ENCODE measurements around the gene BCR. TPM values are rescaled to one million over a fixed set of nuclear protein-coding genes. Genes with fewer than 3 reads are reported as not detected.
A peak's percentile ranks its signal among the peaks of the same experiment; 100 is the strongest.

Gene BCR
- total and polyA plus RNA-seq, 12 donors: 10.9 to 33.4 (median 25.8) TPM

DNA sequence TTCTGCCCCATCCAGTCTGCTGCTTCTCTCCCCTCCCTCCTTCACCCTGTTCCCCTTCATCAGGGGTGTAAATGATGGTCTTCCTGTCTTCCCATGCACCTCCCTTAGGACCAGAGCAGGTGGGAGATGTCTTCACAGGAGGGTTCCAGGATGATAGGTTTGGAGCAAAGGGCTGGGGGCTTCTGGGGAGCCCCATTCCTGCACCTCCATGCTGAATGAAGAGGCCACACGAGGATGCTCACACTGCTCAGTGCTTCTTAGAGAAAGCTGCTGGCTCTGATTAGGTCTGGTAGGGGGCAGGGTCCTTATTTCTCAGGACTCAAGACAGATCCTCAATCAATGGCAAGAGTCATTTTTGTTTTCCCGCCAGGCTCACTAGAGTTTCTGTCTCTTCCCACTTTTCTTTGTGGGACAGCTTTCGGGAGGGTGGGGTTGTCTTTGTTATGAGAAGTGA lies 41.1 kb downstream of the BCR start:
- Histone ChIP-seq H3K27ac (peak overlapping the region in 4 of 10 donors; percentile 3 to 78 (median 33)), H3K4me3 (no peak overlapping the region), H3K4me1 (peaks cover 51 to 100% (median 90%) of the 10 kb centered on the region in 9 donors), H3K27me3 (no peaks in the 10 kb centered on the region), H3K9me3 (no peaks in the 10 kb centered on the region), H3K36me3 (no peaks in the 10 kb centered on the region)
- ATAC-seq: no peak
- no peak for DNase-seq
- intact Hi-C loops (cut with DNase I): loop anchor here in 3 of 10 donors (5.0 to 10.0 kb wide), 3 partner anchors 39 to 53 kb away; partner anchors contain the start of gene BCR (in 1 of the 3)
- TF ChIP-seq, protein P1, sequence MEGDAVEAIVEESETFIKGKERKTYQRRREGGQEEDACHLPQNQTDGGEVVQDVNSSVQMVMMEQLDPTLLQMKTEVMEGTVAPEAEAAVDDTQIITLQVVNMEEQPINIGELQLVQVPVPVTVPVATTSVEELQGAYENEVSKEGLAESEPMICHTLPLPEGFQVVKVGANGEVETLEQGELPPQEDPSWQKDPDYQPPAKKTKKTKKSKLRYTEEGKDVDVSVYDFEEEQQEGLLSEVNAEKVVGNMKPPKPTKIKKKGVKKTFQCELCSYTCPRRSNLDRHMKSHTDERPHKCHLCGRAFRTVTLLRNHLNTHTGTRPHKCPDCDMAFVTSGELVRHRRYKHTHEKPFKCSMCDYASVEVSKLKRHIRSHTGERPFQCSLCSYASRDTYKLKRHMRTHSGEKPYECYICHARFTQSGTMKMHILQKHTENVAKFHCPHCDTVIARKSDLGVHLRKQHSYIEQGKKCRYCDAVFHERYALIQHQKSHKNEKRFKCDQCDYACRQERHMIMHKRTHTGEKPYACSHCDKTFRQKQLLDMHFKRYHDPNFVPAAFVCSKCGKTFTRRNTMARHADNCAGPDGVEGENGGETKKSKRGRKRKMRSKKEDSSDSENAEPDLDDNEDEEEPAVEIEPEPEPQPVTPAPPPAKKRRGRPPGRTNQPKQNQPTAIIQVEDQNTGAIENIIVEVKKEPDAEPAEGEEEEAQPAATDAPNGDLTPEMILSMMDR (IDR thresholded peaks at IDR 0.05): no peak
- 95 to 96% methylated on average over 3 of the region's 3 CpGs for WGBS, 2 donors

DNA sequence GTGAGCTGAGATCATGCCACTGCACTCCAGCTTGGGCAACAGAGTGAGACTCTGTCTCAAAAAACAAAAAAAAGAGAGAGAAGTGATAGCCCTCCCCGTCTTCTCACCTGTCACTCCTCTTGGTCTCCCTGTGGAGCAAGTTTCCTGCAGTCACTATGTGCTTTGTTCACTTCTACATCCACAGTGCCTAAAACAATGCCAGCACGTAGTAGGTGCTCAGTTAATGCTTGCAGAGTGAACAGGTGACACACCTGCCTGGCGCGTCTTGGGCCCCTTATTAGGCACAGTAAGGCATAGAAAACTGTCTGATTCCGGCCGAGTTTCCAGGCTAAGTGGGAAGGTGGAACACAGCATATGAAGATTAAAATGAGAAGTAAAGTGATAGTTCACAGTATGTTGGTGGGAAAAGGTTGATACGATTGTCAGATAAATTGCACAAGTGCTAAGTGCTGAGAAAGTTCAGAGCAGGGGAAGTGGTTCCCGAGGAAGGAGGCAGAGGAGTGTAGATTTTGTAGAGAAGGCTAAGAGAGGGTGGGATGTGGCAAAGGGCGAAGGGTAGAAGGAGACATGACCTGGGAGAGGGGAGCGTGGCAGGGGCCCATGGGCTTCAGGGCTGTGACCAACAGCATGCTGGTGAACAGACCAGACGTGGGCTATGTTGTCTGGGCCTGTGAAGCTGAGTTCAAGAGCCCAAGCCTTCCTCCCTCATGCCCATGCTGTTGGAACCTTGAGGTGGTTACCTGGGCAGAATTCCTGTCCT lies 41.9 kb downstream of the BCR start:
- no peak for ATAC-seq
- TF ChIP-seq, protein P1 (IDR thresholded peaks at IDR 0.05): no peak
- intact Hi-C loops (cut with DNase I): loop anchor here in 3 of 10 donors (5.0 to 10.0 kb wide), 3 partner anchors 40 to 53 kb away; partner anchors contain the start of gene BCR (in 1 of the 3)
- H3K4me3 ChIP-seq: no peak overlapping the region
- WGBS, 2 donors: 94 to 95% methylated on average over 11 of the region's 11 CpGs
- H3K4me1 ChIP-seq: peaks cover 54 to 100% (median 90%) of the 10 kb centered on the region in 9 donors
- H3K27ac ChIP-seq: peak overlapping the region in 7 of 10 donors; percentile 19 to 81 (median 78)
- no peaks in the 10 kb centered on the region for H3K9me3 ChIP-seq
- no peaks in the 10 kb centered on the region for H3K27me3 ChIP-seq
- DNase-seq: no peak
- H3K36me3 ChIP-seq: no peaks in the 10 kb centered on the region

DNA sequence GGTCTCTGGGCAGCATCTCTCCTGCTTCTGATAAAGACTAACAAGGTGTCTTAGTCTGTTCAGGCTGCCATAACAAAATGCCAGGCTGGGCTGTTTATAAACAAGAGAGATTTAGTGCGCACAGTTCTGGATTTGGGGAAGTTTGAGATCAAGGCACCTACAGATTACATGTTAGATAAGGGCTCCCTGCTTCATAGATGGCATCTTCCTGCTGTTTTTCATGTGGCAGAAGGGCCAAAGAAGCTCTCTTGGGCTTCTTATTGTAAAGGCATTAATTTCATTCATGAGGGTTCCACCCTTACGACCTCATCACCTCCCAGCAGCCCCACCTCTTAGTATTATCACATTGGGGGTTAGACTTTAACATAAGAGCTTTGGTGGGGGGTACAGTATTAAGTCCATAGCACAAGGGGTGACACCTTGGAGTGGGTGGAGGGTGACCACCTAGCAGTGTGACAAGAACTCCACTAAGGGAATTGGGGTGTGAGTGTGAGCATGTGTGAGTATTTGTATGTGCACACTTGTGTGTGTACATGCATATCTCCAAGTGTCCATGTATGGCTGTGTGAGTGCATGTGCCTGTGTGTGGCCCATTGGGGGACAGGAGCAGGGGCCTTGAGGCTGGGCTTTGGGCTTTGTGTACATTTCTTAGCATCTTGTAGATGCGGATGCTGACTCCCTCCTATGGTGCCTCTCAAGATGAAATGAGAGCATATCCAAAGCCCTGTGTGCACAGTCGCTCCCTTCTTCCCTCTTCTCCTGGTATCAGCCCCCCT lies 42.7 kb downstream of the BCR start:
- Histone ChIP-seq H3K4me3 (no peak overlapping the region), H3K9me3 (peaks cover 0 to 5% (median 0%) of the 10 kb centered on the region in 11 donors), H3K27me3 (no peaks in the 10 kb centered on the region), H3K27ac (peak overlapping the region in 9 of 10 donors; percentile 54 to 81 (median 77)), H3K4me1 (peaks cover 51 to 100% (median 88%) of the 10 kb centered on the region in 9 donors), H3K36me3 (no peaks in the 10 kb centered on the region)
- TF ChIP-seq, protein P1 (IDR thresholded peaks at IDR 0.05): no peak
- WGBS, 2 donors: 86% methylated on average over 4 of the region's 4 CpGs
- ATAC-seq (no peak), DNase-seq (no peak)
- intact Hi-C loops (cut with DNase I): loop anchor here in 3 of 10 donors (5.0 to 10.0 kb wide), 3 partner anchors 39 to 52 kb away; partner anchors contain the start of gene BCR (in 1 of the 3)
